Stimulated activated CD8-positive, alpha-beta memory T cell treated with anti-CD3 and anti-CD28 coated beads, Interleukin-15, amount 100 ng/mL, for 24 hours (primary cell): ENCODE measurements around the gene PGBD5.

Source experiments
- DNase-seq: peaks from one replicate; pipeline ENCODE4 v3.0.0-alpha.2; 2020; ENCODE audit warnings: low read depth

The PGBD5 gene

GRCh38 chr1:230300322-230301301 is 125.5 kb downstream of the PGBD5 start:
- no peak for DNase-seq

- DNase-seq, result no peak
Measured at GRCh38 chr1:230299191-230300006, 126.7 kb downstream of the PGBD5 start.

- DNase-seq, result no peak
Measured at GRCh38 chr1:230295367-230295766, 130.8 kb downstream of the PGBD5 start.

GRCh38 chr1:230293390-230293700 is 132.8 kb downstream of the PGBD5 start:
- DNase-seq, result no peak

- no peak for DNase-seq
Measured at GRCh38 chr1:230292689-230293389, 133.3 kb downstream of the PGBD5 start.

- DNase-seq, result no peak
Measured at GRCh38 chr1:230291731-230292620, 134.2 kb downstream of the PGBD5 start.

GRCh38 chr1:230289350-230289644 is 136.8 kb downstream of the PGBD5 start:
- no peak for DNase-seq

- DNase-seq, result no peak
Measured at GRCh38 chr1:230288641-230289349, 137.3 kb downstream of the PGBD5 start.

GRCh38 chr1:230287674-230288315 is 138.3 kb downstream of the PGBD5 start:
- no peak for DNase-seq

- no peak for DNase-seq
Measured at GRCh38 chr1:230286890-230287269, 139.3 kb downstream of the PGBD5 start.

- DNase-seq, result no peak
Measured at GRCh38 chr1:230286166-230286889, 139.8 kb downstream of the PGBD5 start.

GRCh38 chr1:230285351-230285750 is 140.8 kb downstream of the PGBD5 start:
- DNase-seq, result no peak

- no peak for DNase-seq
Measured at GRCh38 chr1:230284891-230285290, 141.2 kb downstream of the PGBD5 start.

- DNase-seq, result no peak
Measured at GRCh38 chr1:230283678-230284077, 142.5 kb downstream of the PGBD5 start.

GRCh38 chr1:230282157-230282556 is 144.0 kb downstream of the PGBD5 start:
- no peak for DNase-seq

- no peak for DNase-seq
Measured at GRCh38 chr1:230281556-230281955, 144.6 kb downstream of the PGBD5 start.

GRCh38 chr1:230280906-230281413 is 145.2 kb downstream of the PGBD5 start:
- DNase-seq, result no peak

- no peak for DNase-seq
Measured at GRCh38 chr1:230280054-230280795, 145.9 kb downstream of the PGBD5 start.

- no peak for DNase-seq
Measured at GRCh38 chr1:230279583-230279945, 146.6 kb downstream of the PGBD5 start.
